ENCODE measurements around the gene RAPGEF4.

DNA sequence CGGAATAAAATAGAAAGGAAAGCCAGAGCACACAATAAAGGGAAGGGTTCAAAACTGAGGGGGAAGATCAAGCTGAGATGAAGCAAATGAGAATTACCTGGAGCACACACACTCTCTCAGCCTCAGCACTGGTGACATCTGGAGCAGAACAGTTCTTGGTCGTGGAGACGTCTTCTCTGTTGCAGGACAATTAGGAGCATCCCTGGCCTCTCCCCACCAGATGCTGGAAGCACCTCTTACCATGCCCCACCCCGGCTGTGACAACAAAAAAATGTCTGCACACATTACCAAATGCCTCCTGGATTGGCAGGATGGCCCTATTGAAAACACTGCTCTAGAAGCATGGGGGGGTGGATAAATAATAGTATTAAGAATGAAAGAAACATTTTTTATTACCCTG lies 296.4 kb downstream of the RAPGEF4 start:
- TF ChIP-seq, protein P1, sequence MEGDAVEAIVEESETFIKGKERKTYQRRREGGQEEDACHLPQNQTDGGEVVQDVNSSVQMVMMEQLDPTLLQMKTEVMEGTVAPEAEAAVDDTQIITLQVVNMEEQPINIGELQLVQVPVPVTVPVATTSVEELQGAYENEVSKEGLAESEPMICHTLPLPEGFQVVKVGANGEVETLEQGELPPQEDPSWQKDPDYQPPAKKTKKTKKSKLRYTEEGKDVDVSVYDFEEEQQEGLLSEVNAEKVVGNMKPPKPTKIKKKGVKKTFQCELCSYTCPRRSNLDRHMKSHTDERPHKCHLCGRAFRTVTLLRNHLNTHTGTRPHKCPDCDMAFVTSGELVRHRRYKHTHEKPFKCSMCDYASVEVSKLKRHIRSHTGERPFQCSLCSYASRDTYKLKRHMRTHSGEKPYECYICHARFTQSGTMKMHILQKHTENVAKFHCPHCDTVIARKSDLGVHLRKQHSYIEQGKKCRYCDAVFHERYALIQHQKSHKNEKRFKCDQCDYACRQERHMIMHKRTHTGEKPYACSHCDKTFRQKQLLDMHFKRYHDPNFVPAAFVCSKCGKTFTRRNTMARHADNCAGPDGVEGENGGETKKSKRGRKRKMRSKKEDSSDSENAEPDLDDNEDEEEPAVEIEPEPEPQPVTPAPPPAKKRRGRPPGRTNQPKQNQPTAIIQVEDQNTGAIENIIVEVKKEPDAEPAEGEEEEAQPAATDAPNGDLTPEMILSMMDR (IDR thresholded peaks at IDR 0.05): no peak
- no peak for TF ChIP-seq EZH2 (IDR thresholded peaks at IDR 0.05; ENCODE audit: borderline replicate concordance, insufficient read depth, low read depth, low read length, poor library complexity, severe bottlenecking)

All from B cell (primary cell).